ENCODE measurements around the gene TMEM59L. TPM values are rescaled to one million over a fixed set of nuclear protein-coding genes. Genes with fewer than 3 reads are reported as not detected.

The TMEM59L gene
- total and polyA plus RNA-seq, 9 of the 15 experiments (the other 6 are each of a cell fraction or from before 2014, with no cell fraction given) = 0.37 TPM; not detected in 8

GRCh38 chr19:18660051-18660910 is 47.6 kb downstream of the TMEM59L start (continued):
- peak; percentile 28; the same call in 1 of the 2 replicates for TF ChIP-seq REST (IDR thresholded peaks at IDR 0.05; ENCODE audit: borderline replicate concordance)
- TF ChIP-seq REST (CRISPR knock-in tag; IDR thresholded peaks at IDR 0.05; ENCODE audit: low read depth) = no peak
- no peak for TF ChIP-seq CREB5 (CRISPR knock-in tag; IDR thresholded peaks at IDR 0.05)
- TF ChIP-seq PML (IDR thresholded peaks at IDR 0.05; ENCODE audit: low read length) = no peak
- peak; percentile 37; the same call in 1 of the 2 replicates for TF ChIP-seq PKNOX1 (IDR thresholded peaks at IDR 0.05)
- TF ChIP-seq MAX (CRISPR knock-in tag; IDR thresholded peaks at IDR 0.05) = no peak
- peak; percentile 51; the same call in 1 of the 2 replicates for TF ChIP-seq ARID1B (IDR thresholded peaks at IDR 0.05)
- no peak for TF ChIP-seq CHD2 (IDR thresholded peaks at IDR 0.05; ENCODE audit: low read depth, low read length)
- TF ChIP-seq DPF2 (IDR thresholded peaks at IDR 0.05) = peak; percentile 32; the same call in 1 of the 2 replicates
- TF ChIP-seq ZNF175 (CRISPR knock-in tag; IDR thresholded peaks at IDR 0.05; ENCODE audit: low read depth) = 0 out of 2 replicates have a peak, but pooled peaks have one; percentile 33
- TF ChIP-seq ATF3 (IDR thresholded peaks at IDR 0.05) = peak; percentile 91
- TF ChIP-seq ATF3 (CRISPR knock-in tag; conservative IDR thresholded peaks at IDR 0.05) = no peak
- no peak for TF ChIP-seq ELK3 (CRISPR knock-in tag; IDR thresholded peaks at IDR 0.05)
- peak; percentile 49; the same call in 1 of the 2 replicates for TF ChIP-seq ZBTB7A (IDR thresholded peaks at IDR 0.05; ENCODE audit: borderline replicate concordance, control insufficient read depth, low read depth, low read length)
